HG03460 (cell line): ENCODE results near the gene TRIM41.
"Not testable (repeated sequence)": the region's sequence is repeated elsewhere in the genome, so short reads cannot be mapped to it uniquely, and the experiment has no call there.

Source experiments
- ATAC-seq: cut with Tn5 transposase; IDR thresholded peaks from one replicate; pipeline ENCODE4 v1.9.1; 2021; ENCODE audit not compliant: unreplicated experiment

TRIM41 gene

DNA sequence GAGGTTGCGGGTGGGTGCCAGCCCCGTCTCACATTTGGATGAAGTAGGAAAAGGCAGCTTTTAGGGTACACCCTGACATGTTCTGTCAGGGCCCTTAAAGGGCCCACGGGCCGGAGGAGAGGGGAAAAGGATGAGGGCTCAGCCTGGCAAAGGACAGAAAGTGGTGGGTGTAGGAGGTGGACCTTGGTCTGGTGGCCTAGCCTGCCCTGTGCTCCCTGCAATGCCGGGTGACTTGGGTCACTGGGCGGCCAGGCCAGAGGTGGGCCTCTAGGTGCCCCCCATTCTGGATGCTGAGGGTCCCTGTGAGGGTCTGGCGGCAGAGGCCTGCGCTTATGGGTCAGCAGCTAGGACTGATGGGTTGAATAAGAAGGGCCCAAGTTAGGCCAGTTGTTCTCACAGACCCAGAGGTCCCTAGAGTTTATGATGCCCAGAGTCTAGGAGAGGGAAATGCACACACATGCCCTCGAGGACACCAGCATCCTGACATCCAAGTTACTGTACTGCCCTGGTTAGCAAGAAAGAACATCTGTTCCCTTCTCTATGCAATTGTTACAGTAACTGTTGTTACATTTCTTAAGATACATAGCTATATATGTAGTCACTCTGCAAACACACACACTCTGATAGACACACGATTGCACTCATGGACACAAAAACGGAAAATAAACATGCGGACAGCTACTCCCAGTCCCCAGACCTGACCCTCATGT is 30.6 kb upstream of the TRIM41 start:
- no peak for ATAC-seq

DNA sequence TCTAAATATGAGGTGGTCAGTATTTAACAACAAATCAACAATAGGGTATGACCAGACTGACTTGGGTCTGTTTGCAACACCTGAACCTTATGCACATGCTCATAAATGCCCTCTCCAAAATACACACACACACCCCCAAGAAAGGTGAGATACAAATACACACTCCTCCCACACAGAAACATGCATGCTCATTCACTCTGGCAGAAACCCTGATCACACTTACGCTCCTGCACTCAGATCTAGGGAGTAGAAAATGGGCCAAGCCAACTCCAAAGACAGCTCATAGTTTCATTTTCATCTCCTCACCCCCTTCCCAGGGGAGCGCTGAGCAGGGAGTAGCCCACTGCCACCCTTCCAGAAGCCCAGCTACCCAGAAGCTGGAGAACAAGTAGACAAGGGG is 29.4 kb upstream of the TRIM41 start:
- ATAC-seq = no peak

DNA sequence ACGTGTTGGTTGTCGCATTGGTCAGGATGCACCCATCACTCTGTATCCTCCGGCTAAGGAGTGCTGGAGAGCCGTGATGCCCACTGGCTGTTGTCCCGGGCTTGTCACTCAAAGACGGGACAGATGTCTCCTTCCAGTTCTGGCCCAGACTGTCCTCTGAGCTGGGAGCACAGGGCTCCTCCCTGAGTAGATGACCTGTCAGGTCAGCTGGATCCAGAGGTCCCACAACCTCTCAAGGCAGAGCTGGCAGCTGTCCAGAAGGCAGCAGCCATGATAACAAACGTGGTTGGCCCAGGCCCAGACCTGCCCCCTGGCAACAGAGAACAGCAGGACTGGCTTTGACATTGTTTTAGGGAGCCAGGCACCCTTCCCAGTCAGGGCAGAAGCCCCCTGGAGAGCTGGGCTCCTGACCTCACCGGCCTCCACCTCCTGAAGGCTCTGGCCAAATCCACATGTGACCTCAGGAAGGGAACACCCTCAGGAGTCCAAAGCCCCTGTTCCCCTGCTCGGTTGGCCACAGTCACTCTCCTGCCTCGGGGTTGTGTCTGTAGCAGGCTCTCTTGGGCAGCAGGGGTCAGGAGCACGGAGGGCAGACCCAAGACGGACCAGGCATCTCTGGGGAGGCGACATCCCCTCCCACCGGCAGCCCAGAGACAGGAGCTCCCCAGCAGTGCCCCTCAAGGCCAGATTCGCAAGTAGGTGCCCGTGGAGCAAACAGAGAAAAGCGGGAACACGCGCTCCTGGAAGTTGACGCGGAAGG is 28.4 kb upstream of the TRIM41 start:
- ATAC-seq = no peak

DNA sequence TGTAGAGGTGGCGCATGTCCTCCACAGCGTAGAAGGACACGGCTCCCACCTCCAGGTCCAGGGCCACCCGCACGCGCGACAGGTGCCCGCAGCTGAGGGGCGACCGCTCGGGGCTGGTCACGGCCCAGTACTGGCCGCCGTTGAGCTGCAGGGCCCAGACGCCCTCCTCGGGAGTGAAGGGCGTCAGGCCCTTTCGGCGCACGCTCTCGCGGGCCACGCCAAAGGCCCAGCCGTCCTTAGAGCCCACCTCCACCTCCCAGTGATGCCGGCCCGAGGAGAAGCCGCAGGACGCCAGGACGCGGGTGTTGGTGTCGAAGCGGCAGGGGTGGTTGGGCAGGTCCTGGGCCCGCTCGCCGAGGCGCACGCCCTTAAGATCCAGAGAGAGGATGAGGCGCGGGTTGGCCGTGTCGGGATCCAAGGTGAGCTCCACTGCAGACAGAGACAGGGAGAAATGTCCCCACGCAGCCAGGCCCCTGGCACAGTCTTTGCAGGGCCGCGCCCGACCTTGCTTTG is 27.8 kb upstream of the TRIM41 start:
- no peak for ATAC-seq

DNA sequence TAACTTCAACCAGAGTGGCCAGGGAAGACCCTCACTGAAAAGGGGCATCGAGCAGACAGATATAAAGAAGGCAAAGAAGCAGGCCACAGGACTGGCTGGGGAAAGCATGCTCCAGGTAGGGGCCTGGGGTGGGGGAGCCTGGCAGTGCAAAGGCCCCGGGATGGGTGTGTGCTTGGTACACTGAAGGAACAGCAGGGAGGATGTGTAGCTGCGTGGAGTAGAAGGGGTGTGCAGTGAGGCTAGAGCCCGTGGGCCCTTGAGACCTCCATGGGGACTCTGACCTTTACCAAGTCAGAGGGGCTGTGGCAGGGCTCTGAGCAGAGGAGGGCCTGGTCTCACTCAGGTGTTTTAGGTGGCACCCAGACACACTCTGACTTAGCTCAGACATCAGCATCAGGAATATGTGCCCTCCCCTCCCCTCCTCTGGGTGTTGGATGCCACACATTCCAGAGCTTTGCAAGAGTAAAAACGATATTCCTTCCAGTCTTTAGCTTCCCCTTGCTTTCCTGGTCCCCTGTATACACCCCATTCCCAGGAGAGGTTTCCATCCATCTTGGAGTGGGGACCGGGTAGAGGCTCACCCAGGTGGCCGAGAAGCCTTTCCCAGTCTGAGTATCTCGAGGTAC is 25.6 kb upstream of the TRIM41 start:
- ATAC-seq = no peak

DNA sequence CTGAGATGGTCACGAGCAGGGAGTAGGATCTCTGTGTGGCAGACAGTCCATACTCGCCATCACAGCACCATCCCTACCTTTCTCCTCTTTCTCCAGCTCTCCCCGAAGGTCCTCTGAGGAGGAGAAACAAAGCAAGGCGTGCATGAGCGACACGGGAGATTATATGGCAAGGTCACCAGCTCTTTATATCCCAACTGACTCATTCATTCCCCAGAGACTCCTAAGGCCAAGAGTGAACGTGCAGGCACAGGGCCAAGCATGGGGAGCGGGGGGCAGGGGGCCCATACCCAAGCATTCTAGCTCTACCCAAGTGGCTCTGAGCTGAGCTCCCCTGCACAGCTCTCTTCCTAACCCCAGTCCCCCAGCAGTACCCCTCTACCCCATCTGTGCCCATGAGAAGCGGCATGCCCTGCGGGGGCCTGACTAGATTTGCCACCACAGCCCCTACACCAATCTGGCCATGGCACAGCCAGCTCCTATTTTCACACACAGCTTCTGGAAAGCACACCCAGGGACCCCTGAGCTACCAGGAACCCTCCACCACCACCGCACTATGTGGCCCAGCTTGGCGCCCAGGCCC is 24.9 kb upstream of the TRIM41 start:
- ATAC-seq = no peak

DNA sequence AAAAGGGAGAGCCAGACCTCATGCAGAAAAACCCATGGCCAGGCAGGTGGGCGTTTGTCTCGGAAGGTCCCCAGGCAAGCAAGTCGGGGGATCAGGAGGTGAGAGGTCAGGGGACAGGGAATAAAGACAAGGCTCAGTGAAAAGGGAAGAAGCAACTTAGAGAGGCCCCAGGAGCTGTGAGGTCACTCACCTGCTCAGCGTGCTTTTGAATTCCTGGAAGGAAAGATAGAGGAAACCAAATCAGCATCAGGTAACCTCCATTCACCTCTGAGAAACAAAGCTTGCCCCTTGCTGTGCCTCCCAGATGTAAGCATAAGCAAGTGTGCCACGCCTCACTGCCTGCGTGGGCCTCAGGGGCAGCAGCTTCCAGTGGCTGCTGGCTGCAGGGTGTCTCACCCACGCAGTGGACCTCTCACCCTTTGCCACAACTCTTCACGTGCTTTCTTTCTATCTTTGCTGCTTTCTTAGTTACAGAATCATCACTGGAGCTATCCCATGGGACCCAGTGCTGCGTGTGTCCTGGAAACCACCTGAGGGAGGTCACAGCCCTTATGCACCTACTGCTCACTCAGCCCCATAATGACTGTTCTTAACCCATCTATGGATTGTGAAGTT is 24.1 kb upstream of the TRIM41 start:
- ATAC-seq = peak; percentile 73

DNA sequence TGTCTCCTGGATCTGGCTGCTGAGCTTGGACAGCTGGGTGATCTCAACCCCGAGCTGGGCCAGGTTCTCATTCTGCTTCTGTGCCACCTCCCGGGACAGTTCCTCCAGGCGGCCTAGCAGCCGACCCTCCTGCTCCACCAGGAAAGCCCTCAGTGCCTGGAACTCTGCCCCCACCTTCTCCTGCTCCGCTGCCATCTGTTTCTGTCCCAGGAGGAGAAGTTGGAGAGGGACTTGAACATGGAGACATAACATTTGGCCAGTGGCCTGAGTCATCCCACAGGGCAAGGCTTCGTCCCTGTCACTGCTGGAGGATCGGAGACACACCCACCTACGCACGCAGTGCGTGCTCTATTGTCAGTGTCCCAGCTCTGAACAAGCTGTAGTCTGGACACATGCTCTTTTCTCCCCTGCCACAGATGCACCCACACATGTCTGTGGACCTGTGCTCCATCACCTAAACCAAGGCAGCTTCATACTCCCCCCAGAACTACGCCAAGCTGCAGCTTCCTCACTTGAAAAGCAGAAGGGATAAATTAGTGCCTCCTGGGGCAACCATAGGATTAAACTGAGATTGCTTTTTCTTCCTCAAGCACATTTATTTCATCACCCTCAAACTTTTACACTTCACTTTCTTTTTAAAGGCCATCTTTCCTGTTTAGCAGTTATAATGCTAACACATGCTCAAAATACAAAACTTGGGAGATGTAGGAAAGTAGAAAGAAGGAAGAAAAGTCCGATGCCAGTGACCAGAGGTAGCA is 23.0 kb upstream of the TRIM41 start:
- no peak for ATAC-seq

DNA sequence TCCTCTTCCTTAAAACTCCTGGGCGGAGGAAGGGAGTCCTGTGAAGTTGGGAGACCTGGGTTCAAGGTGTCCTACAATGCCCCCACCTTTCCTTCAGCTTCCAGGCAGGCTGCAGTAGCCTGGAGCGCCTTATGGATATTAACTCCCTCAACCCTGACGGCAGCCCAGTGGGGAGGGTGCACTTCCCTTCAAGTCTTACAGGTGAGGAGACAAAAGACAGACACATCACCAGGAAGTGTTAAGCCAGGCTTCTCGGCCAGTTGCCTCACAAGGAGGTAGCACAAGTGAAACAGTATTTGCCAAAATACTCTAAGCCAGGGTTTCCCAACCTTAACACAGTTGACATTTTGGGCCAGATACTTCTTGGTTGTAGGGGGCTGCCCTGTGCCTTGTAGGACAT is 22.3 kb upstream of the TRIM41 start:
- no peak for ATAC-seq

DNA sequence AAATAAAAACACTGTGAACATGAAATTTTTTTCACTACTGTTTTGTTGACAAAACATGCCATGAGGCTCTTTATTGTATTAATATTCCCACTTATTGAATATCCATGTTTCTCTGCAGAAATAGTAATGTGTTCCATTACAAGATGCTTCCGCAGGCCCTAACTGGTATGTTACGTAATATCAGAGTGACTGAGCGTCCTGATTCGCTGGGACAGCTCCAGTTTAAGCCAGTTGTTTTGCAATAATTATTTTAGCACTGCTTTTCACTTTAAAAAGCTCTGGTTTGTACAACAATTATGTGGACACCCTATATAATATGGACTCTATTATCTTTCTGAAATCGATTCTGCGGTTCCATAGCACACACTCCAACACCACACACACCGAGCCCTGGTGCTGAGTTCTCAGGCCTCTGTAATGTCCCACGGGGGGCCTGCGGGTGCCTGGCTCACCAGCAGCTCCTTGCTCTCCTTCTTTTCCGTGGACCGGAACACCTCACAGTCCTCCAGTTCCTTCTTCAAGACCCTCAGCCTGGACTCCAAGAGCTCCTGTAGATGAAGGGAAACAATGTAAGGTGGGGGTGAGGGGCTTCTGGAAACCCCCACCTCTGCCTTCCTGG is 19.9 kb upstream of the TRIM41 start:
- ATAC-seq = no peak

DNA sequence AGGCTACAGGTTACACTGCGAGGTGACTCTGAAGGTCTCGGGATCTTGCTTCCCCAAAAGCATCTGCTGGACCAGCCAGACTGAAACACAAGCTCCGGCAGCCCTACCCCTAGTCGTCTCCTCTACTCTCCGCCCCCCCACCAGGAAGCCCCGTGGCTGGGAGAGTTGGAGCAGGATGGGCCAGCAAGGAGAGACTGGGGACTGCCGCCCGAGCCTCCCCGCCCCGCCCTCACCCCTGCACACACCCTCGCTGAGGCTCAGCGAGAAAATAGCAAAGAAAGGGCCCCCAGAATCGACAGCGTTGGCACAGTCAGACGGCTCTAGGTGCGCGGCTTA is 19.3 kb upstream of the TRIM41 start:
- no peak for ATAC-seq

DNA sequence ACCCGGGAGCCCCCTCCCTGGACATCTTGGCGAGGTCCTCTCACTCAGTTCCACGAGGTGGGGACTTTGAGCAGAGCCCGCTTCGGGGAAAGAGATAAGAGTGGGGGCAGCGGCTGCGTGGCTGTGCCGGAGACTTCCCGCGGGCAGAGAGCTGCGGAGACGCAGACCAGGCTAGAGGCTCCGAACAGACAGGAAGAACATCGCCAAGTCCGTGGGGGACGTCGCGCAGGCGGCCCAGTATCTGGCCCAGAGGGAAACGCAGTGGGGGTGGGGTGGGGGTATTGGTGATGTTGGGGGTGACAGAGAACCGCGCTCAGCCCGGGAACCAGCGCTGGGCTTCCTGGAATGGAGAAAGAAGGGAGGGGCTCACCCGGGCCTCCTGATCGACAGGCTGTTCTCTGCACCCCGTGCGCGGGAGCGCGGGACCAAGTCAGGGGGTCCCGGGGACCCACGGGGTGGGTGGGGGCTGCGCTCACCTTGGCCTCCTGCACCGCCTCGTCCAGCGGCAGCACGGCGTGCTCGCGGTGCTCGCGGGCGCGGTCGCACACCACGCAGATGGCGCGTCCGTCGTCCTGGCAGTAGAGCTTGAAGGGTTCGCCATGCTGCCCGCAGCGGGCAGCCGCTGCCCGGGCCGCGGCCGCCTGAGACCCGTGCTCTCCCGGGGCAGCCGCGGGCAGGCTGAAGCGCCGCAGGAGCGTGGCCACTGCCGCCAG is 18.8 kb upstream of the TRIM41 start:
- ATAC-seq = no peak

DNA sequence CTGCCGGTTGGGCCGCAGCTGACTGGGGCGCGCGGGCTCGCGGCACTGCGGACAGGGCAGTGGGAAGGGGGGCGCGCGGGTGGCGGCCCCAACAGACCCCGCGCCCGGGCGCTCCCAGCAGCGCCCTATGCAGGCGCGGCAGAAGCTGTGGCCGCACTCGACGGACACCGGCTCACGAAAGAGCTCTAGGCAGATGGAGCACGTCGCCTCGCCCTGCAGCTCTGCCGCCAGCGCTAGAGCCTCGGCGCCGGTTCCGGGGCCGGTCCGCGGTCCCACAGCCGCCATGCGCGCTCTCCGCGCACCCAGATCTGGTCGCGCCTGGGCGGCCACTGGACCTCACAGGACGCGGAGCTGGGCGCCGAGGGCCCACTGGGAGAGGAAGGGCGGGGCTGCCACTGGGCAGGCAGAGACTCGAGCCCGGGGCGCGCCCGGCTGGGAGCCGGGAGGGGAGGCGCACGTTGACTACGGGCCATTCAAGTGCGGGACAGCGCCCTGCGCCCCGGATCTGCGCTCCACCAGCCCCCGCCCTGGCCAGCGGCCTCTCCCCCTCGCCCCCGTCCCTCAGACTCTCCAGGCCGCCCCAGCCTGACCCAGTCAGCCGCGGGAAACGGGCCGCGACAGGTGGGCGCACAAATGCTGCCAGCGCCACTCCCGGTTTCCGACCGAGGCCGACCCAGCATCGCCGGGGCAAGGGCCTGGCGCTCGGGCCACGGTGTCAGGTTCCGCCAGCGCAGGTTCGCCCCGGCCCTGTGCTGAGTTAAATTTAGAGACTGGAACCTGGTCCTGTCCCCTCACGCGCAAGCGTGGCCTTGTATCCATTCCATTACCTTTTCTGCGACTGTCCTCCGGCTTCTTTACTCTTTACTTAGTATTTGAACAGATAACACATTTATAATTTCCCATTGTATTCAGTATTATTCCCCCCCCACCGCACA is 18.0 kb upstream of the TRIM41 start, which contains the start of gene TRIM7:
TSS of gene TRIM7 (minus strand) at position 371 of the 935 bp plus-strand sequence. CDS start at position 285, 86 bp downstream.
- no peak for ATAC-seq

DNA sequence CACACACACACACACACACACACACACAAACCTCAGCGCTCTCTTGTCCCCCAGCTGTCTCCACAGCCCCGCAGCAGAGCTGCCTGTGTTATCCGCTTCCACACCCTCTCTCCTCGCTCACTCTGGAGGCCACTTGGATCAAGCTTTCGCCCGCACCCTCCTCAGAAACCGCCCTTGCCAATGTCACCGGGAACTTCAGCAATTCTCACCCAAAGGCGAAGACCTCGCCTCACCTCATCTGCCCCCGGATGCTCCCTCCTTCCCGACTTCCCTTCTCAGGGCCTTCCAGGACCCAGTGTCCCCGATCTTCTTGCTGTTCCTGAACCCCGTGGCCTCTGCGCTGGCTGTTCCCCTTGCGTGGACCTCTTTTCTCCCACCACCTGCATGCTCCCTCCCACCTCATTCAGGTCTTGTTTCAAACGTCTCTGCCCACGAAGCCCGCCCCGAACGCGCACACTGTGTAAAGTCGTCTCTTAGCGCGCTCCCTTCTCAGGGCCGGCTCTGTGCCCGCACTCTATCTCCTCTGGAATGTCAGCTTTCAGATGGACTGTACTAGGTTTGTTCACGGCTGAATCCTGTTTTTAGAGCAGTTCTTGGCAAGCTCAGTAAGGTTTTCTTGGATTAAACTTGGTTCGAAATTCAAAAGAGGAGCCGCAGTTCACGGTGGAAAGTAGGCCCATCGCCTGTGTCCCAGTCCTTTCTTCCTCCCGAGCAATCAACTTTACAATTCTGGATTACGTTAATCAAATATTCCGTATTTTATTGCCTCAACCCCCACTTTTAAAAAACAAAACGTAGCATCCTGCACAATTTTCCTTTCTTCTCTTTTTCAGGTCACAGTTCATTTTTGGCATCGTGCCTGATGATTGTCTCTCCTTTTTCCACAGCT is 17.1 kb upstream of the TRIM41 start:
- ATAC-seq = no peak

DNA sequence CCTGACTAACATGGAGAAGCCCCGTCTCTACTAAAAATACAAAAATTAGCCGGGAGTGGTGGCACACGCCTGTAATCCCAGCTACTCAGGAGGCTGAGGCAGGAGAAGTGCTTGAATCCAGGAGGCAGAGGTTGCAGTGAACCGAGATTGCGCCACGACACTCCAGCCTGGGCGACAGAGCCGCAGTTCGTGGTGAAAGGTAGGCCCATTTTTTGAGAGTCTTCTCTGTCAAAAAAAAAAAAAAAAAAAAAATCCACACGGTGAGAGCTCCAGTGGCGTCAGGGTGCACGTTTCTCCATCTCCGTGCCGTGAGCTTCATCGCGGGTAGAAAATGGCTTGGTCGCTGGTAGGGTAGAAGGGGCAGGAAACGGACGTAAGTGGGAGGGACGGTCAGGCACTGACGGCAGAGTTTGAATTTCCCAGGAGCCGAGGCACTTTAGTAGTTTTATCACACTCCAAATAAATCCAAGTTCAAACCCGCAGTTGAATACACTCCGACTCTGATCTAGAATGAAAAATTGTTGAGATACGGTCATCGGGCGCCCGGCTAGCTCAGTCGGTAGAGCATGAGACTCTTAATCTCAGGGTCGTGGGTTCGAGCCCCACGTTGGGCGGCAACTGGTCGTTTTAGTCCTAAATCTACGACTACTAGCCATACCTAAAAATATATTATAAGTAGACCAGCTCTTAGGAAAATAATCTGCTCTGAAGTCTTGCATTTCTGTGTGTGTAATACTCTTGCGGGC is 15.7 kb upstream of the TRIM41 start:
- ATAC-seq = no peak

DNA sequence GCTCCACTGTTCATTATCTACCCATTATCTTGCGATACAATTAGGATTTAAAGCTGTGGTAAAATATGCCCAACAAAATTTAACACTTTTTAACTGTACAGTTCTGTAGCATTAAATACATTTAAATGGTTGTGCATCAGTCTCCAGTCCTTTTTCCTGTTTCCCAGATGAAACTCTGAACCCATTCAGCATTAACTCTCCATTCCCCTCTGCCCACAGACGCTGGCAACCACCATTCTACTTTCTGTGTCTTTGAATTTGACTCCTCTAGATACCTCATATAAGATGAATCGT is 15.2 kb upstream of the TRIM41 start:
- no peak for ATAC-seq

DNA sequence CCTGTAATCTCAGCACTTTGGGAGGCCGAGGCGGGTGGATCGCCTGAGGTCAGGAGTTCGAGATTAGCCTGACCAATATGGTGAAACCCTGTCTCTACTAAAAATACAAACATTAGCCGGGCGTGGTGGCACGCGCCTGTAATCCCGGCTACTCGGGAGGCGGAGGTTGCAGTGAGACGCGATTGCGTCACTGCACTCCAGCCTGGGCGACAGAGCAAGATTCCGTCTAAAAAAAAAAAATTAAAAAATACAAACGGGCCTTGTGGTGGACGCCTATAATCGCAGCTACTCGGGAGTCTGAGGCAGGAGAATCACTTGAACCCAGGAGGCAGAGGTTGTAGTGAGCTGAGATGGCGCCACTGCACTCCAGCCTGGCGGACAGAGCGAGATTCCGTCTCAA is 14.1 kb upstream of the TRIM41 start:
- ATAC-seq = not testable (repeated sequence)
